HepG2 (cell line): ENCODE results near the gene HSD11B1L. TPM values are rescaled to one million over a fixed set of nuclear protein-coding genes. Genes with fewer than 3 reads are reported as not detected.
A peak's percentile ranks its signal among the peaks of the same experiment; 100 is the strongest.

Experiments used
- CENPBD1 ChIP-seq: sonication (generic); formaldehyde crosslinking; IDR thresholded peaks from 2 replicates; pipeline ENCODE4 v1.8.0; 2022; ENCODE audit warnings: missing genetic modification reagents, low read depth, mild to moderate bottlenecking, borderline replicate concordance
- CHCHD3 ChIP-seq: sonication (generic); formaldehyde crosslinking; IDR thresholded peaks from 2 replicates; pipeline ENCODE4 v1.8.0; 2022; ENCODE audit warnings: mild to moderate bottlenecking, missing genetic modification reagents, moderate library complexity
- E2F1 ChIP-seq: sonication (generic); formaldehyde crosslinking; IDR thresholded peaks from 2 replicates; pipeline ENCODE4 v1.5.0; 2020; ENCODE audit warnings: missing genetic modification reagents
- HNF4G ChIP-seq, 2 experiments: sonication (generic) in 1 of 2; formaldehyde crosslinking in 1 of 2; IDR thresholded peaks; 2 replicates each; pipeline versions ENCODE4 v1.4.0 to v1.6.1; 2011 to 2020; ENCODE audit warnings: borderline replicate concordance in 2 of 2, low read depth in 2 of 2, mild to moderate bottlenecking in 2 of 2, low read length in 1 of 2, missing genetic modification reagents in 1 of 2, moderate library complexity in 1 of 2
- KAT8 ChIP-seq: IDR thresholded peaks from 2 replicates; pipeline ENCODE4 v1.6.1; 2016; ENCODE audit warnings: missing genetic modification reagents, missing compliant biosample characterization
- KLF6 ChIP-seq: IDR thresholded peaks from 2 replicates; pipeline ENCODE4 v1.8.0; 2016; ENCODE audit warnings: missing biosample characterization, missing genetic modification reagents
- NFYB ChIP-seq: sonication (generic); formaldehyde crosslinking; IDR thresholded peaks from 2 replicates; pipeline ENCODE4 v1.4.0; 2020; ENCODE audit warnings: missing genetic modification reagents
- NFYC ChIP-seq: IDR thresholded peaks from 2 replicates; pipeline ENCODE4 v1.6.1; 2016; ENCODE audit warnings: missing genetic modification reagents, missing compliant biosample characterization
- TFAP4 ChIP-seq: sonication (generic); IDR thresholded peaks from 2 replicates; pipeline ENCODE4 v1.6.1; 2016; ENCODE audit warnings: low read depth, borderline replicate concordance
- YEATS2 ChIP-seq: sonication (generic); formaldehyde crosslinking; IDR thresholded peaks from 2 replicates; pipeline ENCODE4 v1.4.0; 2020; ENCODE audit warnings: missing genetic modification reagents, borderline replicate concordance
- ZBTB40 ChIP-seq, 2 experiments: fragments of 450-650 bp in 1 of 2; sonication (generic) in 1 of 2; formaldehyde crosslinking in 1 of 2; IDR thresholded peaks; 2 replicates each; pipeline versions ENCODE4 v1.6.1 to v1.8.0; 2016 to 2022; ENCODE audit warnings: antibody characterized with exemption in 1 of 2, mild to moderate bottlenecking in 1 of 2, missing genetic modification reagents in 1 of 2
- ZNF510 ChIP-seq: sonication (generic); formaldehyde crosslinking; IDR thresholded peaks from 2 replicates; pipeline ENCODE4 v1.4.0; 2020; ENCODE audit warnings: low read depth, mild to moderate bottlenecking, missing genetic modification reagents
- ZNF724P ChIP-seq: sonication (generic); formaldehyde crosslinking; IDR thresholded peaks from 2 replicates; pipeline ENCODE4 v1.8.0; 2022; ENCODE audit warnings: missing genetic modification reagents, borderline replicate concordance
- ZNF747 ChIP-seq: sonication (generic); formaldehyde crosslinking; IDR thresholded peaks from 2 replicates; pipeline ENCODE4 v1.8.1; 2023; ENCODE audit warnings: missing genetic modification reagents, mild to moderate bottlenecking, borderline replicate concordance
- ZNF83 ChIP-seq: sonication (generic); formaldehyde crosslinking; IDR thresholded peaks from 2 replicates; pipeline ENCODE4 v1.4.0; 2020; ENCODE audit warnings: missing genetic modification reagents, mild to moderate bottlenecking, borderline replicate concordance
- ZSCAN29 ChIP-seq: sonication (generic); formaldehyde crosslinking; conservative IDR thresholded peaks from 2 replicates; pipeline ENCODE4 v1.4.0; 2020; ENCODE audit warnings: mild to moderate bottlenecking, missing genetic modification reagents
- polyA plus RNA-seq, 8 experiments: library from polyadenylated mRNA; depleted of rRNA in 3 of 8; stranded (reverse) in 7 of 8; unstranded in 1 of 8; fragments of >200 nt; fragmentation: Illumina TruSeq in 4 of 8; extraction: Trizol in 4 of 8; gene quantifications; 2 replicates each; pipeline versions ENCODE4 v1.2.1 to v1.2.3, GENCODE V29; 2011 to 2016; ENCODE audit warnings: low read depth in 4 of 8, missing spikeins in 1 of 8, mixed read lengths in 1 of 8; ENCODE audit not compliant: insufficient read depth in 1 of 8
- total RNA-seq, 5 experiments: library from RNA; depleted of rRNA; stranded (reverse); fragments of >200 nt; fragmentation: Illumina TruSeq; extraction: Trizol; gene quantifications; 2 replicates each; pipeline ENCODE4 v1.2.3, GENCODE V29; 2016; ENCODE audit warnings: low read depth in 1 of 5

The HSD11B1L gene
- total and polyA plus RNA-seq, 2 of the 13 experiments (the other 11 are each of a cell fraction or from before 2014, with no cell fraction given), result 2.8 to 3.9 TPM

- TF ChIP-seq ZNF510 (CRISPR knock-in tag) (no peak), HNF4G (IDR thresholded peaks at IDR 0.05; ENCODE audit: borderline replicate concordance, low read depth, low read length) (no peak), HNF4G (CRISPR knock-in tag; IDR thresholded peaks at IDR 0.05; ENCODE audit: borderline replicate concordance, low read depth) (no peak), YEATS2 (peak; percentile 78; the same call in 1 of the 2 replicates), NFYC (CRISPR knock-in tag) (peak; percentile 37; the same call in 1 of the 2 replicates), NFYB (CRISPR knock-in tag) (peak; percentile 53), ZBTB40 (IDR thresholded peaks at IDR 0.05) (no peak), ZBTB40 (CRISPR knock-in tag; IDR thresholded peaks at IDR 0.05) (peak; percentile 66), TFAP4 (peak; percentile 48; the same call in 1 of the 2 replicates), E2F1 (peak; percentile 77), KAT8 (CRISPR knock-in tag) (peak; percentile 75), CHCHD3 (no peak), ZNF747 (CRISPR knock-in tag) (peak; percentile 24; the same call in 1 of the 2 replicates), CENPBD1 (CRISPR knock-in tag) (no peak), ZNF724P (CRISPR knock-in tag) (0 out of 2 replicates have a peak, but pooled peaks have one; percentile 55), ZNF83 (CRISPR knock-in tag) (no peak), KLF6 (CRISPR knock-in tag) (peak; percentile 80), ZSCAN29 (CRISPR knock-in tag) (no peak)
Measured at GRCh38 chr19:5680437-5681368, at the start of gene HSD11B1L, which contains the start of gene MICOS13 (continued).
